GM11168 (cell line): Measurements from ENCODE around the gene KCNAB2.

Source experiments
- in situ Hi-C: fragments of 300-500 bp; cut with MboI; formaldehyde crosslinking; loops from one replicate; pipeline ENCODE4 v1.12.0; 2022; ENCODE audit warnings: low sequenced_read_pairs; ENCODE audit not compliant: unreplicated experiment

KCNAB2 gene

GRCh38 chr1:6045561-6045960 is at the start of gene KCNAB2:
Gene KCNAB2, plus strand, starts transcription at chr1:6045888. Its CDS starts 5,649 bp downstream, at chr1:6051537.
- in situ Hi-C loops: no loop called here

GRCh38 chr1:5996641-5997270 is 48.9 kb upstream of the KCNAB2 start:
- in situ Hi-C loops: no loop called here

- in situ Hi-C loops: no loop called here
These were observed 48.4 kb upstream of the KCNAB2 start for GRCh38 chr1:5997316-5997715.

- in situ Hi-C loops: no loop called here
These were observed 47.4 kb upstream of the KCNAB2 start for GRCh38 chr1:5998051-5998905.

GRCh38 chr1:5998906-5999301 is 46.8 kb upstream of the KCNAB2 start:
- in situ Hi-C loops: no loop called here

GRCh38 chr1:5999711-6000443 is 45.8 kb upstream of the KCNAB2 start:
- in situ Hi-C loops: no loop called here

GRCh38 chr1:6000444-6001288 is 45.0 kb upstream of the KCNAB2 start:
- in situ Hi-C loops: no loop called here

- in situ Hi-C loops: no loop called here
These were observed 43.6 kb upstream of the KCNAB2 start for GRCh38 chr1:6001992-6002576.

GRCh38 chr1:6002714-6003501 is 42.8 kb upstream of the KCNAB2 start:
- in situ Hi-C loops: no loop called here

- in situ Hi-C loops: no loop called here
These were observed 41.9 kb upstream of the KCNAB2 start for GRCh38 chr1:6003568-6004411.

GRCh38 chr1:6004412-6005123 is 41.1 kb upstream of the KCNAB2 start:
- in situ Hi-C loops: no loop called here

- in situ Hi-C loops: no loop called here
These were observed 40.3 kb upstream of the KCNAB2 start for GRCh38 chr1:6005276-6005917.

- in situ Hi-C loops: no loop called here
These were observed 38.8 kb upstream of the KCNAB2 start for GRCh38 chr1:6006882-6007281.

GRCh38 chr1:6007318-6008083 is 38.2 kb upstream of the KCNAB2 start:
- in situ Hi-C loops: no loop called here

GRCh38 chr1:6008084-6008415 is 37.6 kb upstream of the KCNAB2 start:
- in situ Hi-C loops: no loop called here

GRCh38 chr1:6008696-6009095 is 37.0 kb upstream of the KCNAB2 start:
- in situ Hi-C loops: no loop called here
